ENCODE measurements around the gene ZNF678.

- TF ChIP-seq LEF1 (IDR thresholded peaks at IDR 0.05; ENCODE audit: borderline replicate concordance), result no peak
- TF ChIP-seq SP1 (IDR thresholded peaks at IDR 0.05), result no peak
- no peak for TF ChIP-seq PKNOX1 (IDR thresholded peaks at IDR 0.05)
- no peak for TF ChIP-seq L3MBTL2 (conservative IDR thresholded peaks at IDR 0.05)
- no peak for TF ChIP-seq SUZ12 (IDR thresholded peaks at IDR 0.05)
- TF ChIP-seq FOXA1 (IDR thresholded peaks at IDR 0.05), result no peak
- no peak for TF ChIP-seq FOXK2 (IDR thresholded peaks at IDR 0.05)
- TF ChIP-seq FOXM1 (IDR thresholded peaks at IDR 0.05; ENCODE audit: borderline replicate concordance), result no peak
Measured at GRCh38 chr1:227586733-227587132, 23.4 kb downstream of the ZNF678 start.
